Measurements from ENCODE around the gene CDKL2.

DNA sequence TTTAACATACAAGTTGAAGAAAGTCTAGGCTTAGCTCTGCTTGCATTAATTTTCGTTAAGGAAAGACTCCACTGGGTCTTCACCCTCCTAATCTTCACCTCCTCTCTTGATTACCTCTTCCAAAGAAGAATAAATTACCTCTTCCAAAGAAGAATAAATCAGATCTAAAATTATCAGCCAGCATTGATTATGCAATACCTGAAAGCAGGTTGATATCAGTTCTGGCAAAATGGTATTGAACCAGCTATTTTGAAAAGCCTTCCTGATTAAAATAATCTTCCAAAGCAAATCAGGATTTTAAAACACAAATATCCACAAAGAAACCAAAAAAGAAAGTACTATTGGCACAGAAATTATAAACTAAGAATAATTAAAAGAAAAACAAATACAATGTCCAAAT lies 36.9 kb downstream of the CDKL2 start:
- TF ChIP-seq, protein P1, sequence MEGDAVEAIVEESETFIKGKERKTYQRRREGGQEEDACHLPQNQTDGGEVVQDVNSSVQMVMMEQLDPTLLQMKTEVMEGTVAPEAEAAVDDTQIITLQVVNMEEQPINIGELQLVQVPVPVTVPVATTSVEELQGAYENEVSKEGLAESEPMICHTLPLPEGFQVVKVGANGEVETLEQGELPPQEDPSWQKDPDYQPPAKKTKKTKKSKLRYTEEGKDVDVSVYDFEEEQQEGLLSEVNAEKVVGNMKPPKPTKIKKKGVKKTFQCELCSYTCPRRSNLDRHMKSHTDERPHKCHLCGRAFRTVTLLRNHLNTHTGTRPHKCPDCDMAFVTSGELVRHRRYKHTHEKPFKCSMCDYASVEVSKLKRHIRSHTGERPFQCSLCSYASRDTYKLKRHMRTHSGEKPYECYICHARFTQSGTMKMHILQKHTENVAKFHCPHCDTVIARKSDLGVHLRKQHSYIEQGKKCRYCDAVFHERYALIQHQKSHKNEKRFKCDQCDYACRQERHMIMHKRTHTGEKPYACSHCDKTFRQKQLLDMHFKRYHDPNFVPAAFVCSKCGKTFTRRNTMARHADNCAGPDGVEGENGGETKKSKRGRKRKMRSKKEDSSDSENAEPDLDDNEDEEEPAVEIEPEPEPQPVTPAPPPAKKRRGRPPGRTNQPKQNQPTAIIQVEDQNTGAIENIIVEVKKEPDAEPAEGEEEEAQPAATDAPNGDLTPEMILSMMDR (IDR thresholded peaks at IDR 0.05; ENCODE audit: insufficient read depth, low read length, poor library complexity, severe bottlenecking): no peak
- no peak for TF ChIP-seq EZH2phosphoT487 (conservative IDR thresholded peaks at IDR 0.05; ENCODE audit: low read length)
